ENCODE results near the gene XXYLT1. TPM values are rescaled to one million over a fixed set of nuclear protein-coding genes. Genes with fewer than 3 reads are reported as not detected.
A peak's percentile ranks its signal among the peaks of the same experiment; 100 is the strongest.
"Not testable (repeated sequence)": the region's sequence is repeated elsewhere in the genome, so short reads cannot be mapped to it uniquely, and the experiment has no call there.

The XXYLT1 gene
- total RNA-seq, 4 donors from 2014 or later, result 5.4 to 18.2 (median 6.9) TPM

DNA sequence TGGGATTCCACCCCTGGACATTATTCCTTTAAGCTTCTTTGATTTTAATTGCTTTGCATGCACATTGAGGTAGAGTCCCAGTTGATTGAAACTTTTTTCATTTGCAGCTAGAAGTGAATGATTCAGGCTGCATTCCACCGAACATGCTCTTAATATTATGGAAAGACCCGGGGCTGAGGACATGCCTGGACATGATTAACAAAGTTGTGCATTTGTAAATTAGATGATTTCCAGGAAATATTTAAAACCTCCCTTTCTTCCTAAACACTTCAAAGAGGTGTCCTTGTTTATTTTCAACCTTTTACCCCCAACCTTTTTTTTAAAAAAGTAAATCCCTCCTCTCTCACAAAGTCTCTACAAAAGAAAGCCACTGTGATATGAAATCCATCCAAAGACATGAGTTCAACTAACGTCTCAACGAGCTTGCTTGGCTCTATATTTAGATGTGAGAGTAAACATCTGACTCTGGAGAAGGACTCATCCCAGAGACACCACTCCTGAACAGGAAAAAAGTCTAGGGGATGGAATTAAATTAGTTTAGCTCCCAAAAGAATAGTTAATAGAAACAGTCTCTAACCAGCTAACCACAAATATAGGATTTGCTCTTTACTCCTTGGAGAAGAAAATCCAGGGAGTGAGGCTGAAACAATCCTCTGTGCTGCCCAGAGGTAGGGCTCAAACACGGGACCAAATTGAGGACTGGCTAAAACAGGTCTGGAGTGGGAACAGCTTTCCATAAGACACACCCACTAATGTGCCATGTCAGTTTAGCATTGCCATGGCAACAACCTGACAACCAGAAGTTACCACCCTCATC lies 83.1 kb downstream of the XXYLT1 start:
- H3K27ac ChIP-seq, result peak overlapping the region in 1 of 4 donors; percentile 13
- TF ChIP-seq POLR2A (IDR thresholded peaks at IDR 0.05), result no peak
- TF ChIP-seq, protein P1, sequence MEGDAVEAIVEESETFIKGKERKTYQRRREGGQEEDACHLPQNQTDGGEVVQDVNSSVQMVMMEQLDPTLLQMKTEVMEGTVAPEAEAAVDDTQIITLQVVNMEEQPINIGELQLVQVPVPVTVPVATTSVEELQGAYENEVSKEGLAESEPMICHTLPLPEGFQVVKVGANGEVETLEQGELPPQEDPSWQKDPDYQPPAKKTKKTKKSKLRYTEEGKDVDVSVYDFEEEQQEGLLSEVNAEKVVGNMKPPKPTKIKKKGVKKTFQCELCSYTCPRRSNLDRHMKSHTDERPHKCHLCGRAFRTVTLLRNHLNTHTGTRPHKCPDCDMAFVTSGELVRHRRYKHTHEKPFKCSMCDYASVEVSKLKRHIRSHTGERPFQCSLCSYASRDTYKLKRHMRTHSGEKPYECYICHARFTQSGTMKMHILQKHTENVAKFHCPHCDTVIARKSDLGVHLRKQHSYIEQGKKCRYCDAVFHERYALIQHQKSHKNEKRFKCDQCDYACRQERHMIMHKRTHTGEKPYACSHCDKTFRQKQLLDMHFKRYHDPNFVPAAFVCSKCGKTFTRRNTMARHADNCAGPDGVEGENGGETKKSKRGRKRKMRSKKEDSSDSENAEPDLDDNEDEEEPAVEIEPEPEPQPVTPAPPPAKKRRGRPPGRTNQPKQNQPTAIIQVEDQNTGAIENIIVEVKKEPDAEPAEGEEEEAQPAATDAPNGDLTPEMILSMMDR (IDR thresholded peaks at IDR 0.05), result no peak

DNA sequence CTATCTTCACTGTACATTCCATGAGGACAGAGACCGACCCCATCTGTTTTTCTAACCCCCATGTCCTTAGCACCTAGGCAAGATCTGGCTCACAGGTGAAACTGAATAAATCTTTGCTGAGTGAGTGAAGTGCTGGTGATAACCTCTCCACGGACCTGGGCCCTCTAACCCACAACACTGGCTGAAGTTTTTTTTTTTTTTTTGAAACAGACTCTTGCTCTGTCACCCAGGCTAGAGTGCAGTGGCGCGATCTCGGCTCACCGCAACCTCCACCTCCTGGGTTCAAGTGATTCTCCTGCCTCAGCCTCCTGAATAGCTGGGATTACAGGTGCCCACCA lies 84.3 kb downstream of the XXYLT1 start:
- H3K4me3 ChIP-seq, DNase-seq, H3K27me3 ChIP-seq, H3K9me3 ChIP-seq, H3K36me3 ChIP-seq: not testable (repeated sequence)
- H3K4me1 ChIP-seq, result peaks cover 0 to 15% (median 0%) of the 10 kb centered on the region in 4 donors
- peak overlapping the region in 1 of 4 donors; percentile 35 for H3K27ac ChIP-seq

More for the DNA sequence above, 83.1 kb downstream of the XXYLT1 start:
- Histone ChIP-seq H3K4me1 (peaks cover 0 to 5% (median 0%) of the 10 kb centered on the region in 4 donors), H3K4me3 (no peak overlapping the region), H3K27me3 (no peaks in the 10 kb centered on the region), H3K36me3 (no peaks in the 10 kb centered on the region), H3K9me3 (no peaks in the 10 kb centered on the region)
- peak in 1 of 3 donors; percentile 28 for DNase-seq

DNA sequence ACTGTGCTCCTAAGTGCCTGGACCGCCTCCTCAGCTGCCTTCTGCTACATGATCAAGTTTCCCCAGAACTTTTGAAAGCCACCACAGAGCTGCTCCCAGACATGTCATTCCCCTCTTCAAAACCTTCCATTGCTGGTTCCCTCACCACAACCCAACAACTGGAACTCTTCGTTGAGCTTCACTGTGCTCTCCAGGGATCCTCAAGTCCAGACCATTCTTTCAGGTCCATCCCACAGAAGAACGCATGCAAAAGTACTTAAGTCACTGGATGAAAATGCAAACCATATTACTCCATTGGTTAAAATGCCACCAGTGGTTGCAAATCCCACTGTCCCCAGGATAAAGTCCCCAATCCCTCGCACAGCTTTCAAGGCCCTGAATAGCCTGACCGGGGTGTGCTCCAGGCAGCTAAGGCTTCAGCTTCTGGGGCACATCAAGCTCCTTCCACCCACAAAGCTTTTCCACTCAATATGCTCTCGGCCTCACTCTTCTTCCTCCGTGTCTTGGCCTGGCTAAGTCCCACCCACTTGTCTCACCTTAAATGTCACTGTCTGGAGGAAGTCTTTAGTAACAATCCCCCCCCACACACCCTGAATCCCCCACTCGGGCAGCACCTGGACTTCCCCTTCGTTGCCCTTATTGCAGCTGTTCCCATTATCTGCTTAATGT lies 84.8 kb downstream of the XXYLT1 start:
- H3K4me3 ChIP-seq, result no peak overlapping the region
- no peaks in the 10 kb centered on the region for H3K27me3 ChIP-seq
- TF ChIP-seq, protein P1 (IDR thresholded peaks at IDR 0.05), result no peak
- no peak for TF ChIP-seq POLR2A (IDR thresholded peaks at IDR 0.05)
- H3K36me3 ChIP-seq, result no peaks in the 10 kb centered on the region
- H3K9me3 ChIP-seq, result no peaks in the 10 kb centered on the region
- peaks cover 0 to 18% (median 0%) of the 10 kb centered on the region in 4 donors for H3K4me1 ChIP-seq
- DNase-seq, result peak in 1 of 3 donors; percentile 47
- peak overlapping the region in 1 of 4 donors; percentile 35 for H3K27ac ChIP-seq

DNA sequence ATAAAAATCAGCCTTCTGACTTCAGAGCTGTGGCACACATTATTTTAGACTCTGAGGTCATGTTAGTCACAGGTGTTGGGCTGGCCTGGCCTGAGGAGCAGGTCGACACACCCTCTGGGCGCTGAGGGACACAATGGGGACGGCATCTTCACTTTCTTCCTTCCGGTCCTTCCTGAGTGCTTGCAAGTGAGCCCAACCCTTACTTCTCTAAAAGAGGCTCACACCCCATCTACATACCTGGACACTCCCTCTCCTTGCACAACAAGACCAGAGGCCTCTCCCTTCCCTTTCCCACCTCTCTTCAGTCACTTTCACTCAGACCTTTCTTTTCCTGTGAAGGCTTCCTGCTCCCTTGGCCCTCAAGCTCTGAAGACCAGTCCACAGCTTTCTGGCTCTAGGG lies 85.4 kb downstream of the XXYLT1 start:
- no peak overlapping the region for H3K27ac ChIP-seq
- DNase-seq, result peak in 1 of 3 donors; percentile 49
- TF ChIP-seq POLR2A (IDR thresholded peaks at IDR 0.05), result no peak
- TF ChIP-seq, protein P1 (IDR thresholded peaks at IDR 0.05), result no peak
- H3K4me3 ChIP-seq, result no peak overlapping the region
- no peaks in the 10 kb centered on the region for H3K9me3 ChIP-seq
- H3K4me1 ChIP-seq, result peaks cover 0 to 19% (median 0%) of the 10 kb centered on the region in 4 donors
- no peaks in the 10 kb centered on the region for H3K36me3 ChIP-seq
- no peaks in the 10 kb centered on the region for H3K27me3 ChIP-seq

DNA sequence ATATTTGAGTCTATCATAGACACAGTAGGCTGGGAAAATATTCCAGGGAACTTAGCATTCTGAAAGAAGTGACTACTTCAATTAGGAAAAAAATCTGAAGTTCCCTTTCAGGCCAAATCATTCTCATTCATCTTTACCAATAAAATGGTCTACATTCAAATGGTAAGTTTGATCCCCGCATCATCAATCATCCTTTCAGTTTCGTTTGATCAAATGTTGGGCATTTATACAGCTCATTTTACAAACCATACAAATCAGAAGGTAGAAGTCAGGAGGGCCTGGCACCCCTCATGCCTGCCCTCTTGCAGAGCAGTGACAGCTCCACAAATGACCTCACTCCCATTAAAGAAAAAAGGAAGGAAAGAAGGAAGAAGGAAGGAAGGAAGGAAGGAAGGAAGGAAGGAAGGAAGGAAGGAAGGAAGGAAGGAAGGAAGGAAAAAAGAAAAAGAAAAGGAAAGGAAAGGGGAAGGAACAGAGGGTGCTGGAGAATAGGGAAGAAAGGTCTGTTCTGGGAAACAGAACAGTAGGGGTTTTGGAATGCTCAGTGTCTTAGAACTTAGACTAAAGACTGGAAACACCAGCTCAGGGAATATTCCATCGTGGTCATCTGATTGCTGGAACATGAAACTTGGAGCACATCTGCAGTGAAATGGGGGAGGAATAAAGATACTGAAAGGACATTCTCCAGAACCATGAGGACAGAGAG lies 86.1 kb downstream of the XXYLT1 start:
- Histone ChIP-seq H3K9me3 (no peaks in the 10 kb centered on the region), H3K27me3 (no peaks in the 10 kb centered on the region), H3K4me1 (peaks cover 0 to 26% (median 0%) of the 10 kb centered on the region in 4 donors), H3K36me3 (no peaks in the 10 kb centered on the region), H3K4me3 (no peak overlapping the region), H3K27ac (no peak overlapping the region)
- no peak for DNase-seq
- TF ChIP-seq POLR2A (IDR thresholded peaks at IDR 0.05), result no peak
- TF ChIP-seq, protein P1 (IDR thresholded peaks at IDR 0.05), result no peak
